HepG2 (cell line): ENCODE measurements around the gene ATP13A1. TPM values are rescaled to one million over a fixed set of nuclear protein-coding genes. Genes with fewer than 3 reads are reported as not detected.
A peak's percentile ranks its signal among the peaks of the same experiment; 100 is the strongest.
"Not testable (repeated sequence)": the region's sequence is repeated elsewhere in the genome, so short reads cannot be mapped to it uniquely, and the experiment has no call there.

Experiments used
- ATAC-seq: fragments of 200-7000 bp; cut with Tn5 transposase; 3 replicates; pipeline ENCODE4 v1.9.1; 2020; ENCODE audit warnings: mild to moderate bottlenecking, moderate library complexity
- BruUV-seq: library from RNA; stranded (reverse); fragments of 400-500 nt; replicated peaks from 2 replicates; lab custom pipeline; 2021; lab: Mats Ljungman, UMichigan
- CTCF ChIA-PET: fragments of 300-600 bp; formaldehyde crosslinking; extraction: SDS; loops from one replicate; lab custom pipeline; 2021; ENCODE audit warnings: low total read pairs, inconsistent platforms, low intra/inter-chr PET ratio; lab: Yijun Ruan, JAX
- POLR2A ChIA-PET: fragments of 350-600 bp; sonication (Branson Sonifier 250); formaldehyde crosslinking; loops from one replicate; lab custom pipeline; 2020; ENCODE audit warnings: antibody characterized with exemption, inconsistent platforms; lab: Yijun Ruan, JAX
- DNase-seq: peaks from one replicate; pipeline ENCODE4 v3.0.0-alpha.2; 2015; ENCODE audit warnings: low spot score
- FAIRE-seq: peaks from 3 replicates; lab custom pipeline; 2011; peaks lifted over from hg19 to GRCh38; lab: Jason Lieb, UNC
- H2AFZ ChIP-seq: one replicate; pipeline ENCODE4 v1.6.1; 2011; ENCODE audit warnings: low read length, inconsistent platforms
- H3K27ac ChIP-seq: fragments of 300-600 bp; 3 replicates; pipeline ENCODE4 v1.8.0; 2011; ENCODE audit warnings: mixed run types, mild to moderate bottlenecking, mixed read lengths, low read length, inconsistent platforms; ENCODE audit not compliant: insufficient read depth; ENCODE audit errors: extremely low read length
- H3K27me3 ChIP-seq, 2 experiments: fragments of 200-600 bp in 1 of 2; 2 replicates in 1 of 2; 3 replicates in 1 of 2; pipeline versions ENCODE4 v1.6.0 to v1.8.0; 2011; ENCODE audit warnings: low read length in 2 of 2, mild to moderate bottlenecking in 2 of 2, moderate library complexity in 2 of 2, inconsistent platforms in 1 of 2; ENCODE audit not compliant: insufficient read depth in 2 of 2, control insufficient read depth in 1 of 2
- H3K36me3 ChIP-seq, 2 experiments: fragments of 200-600 bp in 1 of 2; replicated peaks in 1 of 2; 2 replicates in 1 of 2; 3 replicates in 1 of 2; pipeline versions ENCODE4 v1.5.1 to v1.8.0; 2011; ENCODE audit warnings: low read length in 2 of 2, inconsistent platforms in 1 of 2; ENCODE audit not compliant: insufficient read depth in 2 of 2, control insufficient read depth in 1 of 2
- H3K4me1 ChIP-seq: 2 replicates; pipeline ENCODE4 v1.5.1; 2012; ENCODE audit warnings: low read length, inconsistent platforms; ENCODE audit not compliant: insufficient read depth
- H3K4me2 ChIP-seq: 2 replicates; pipeline ENCODE4 v1.6.0; 2011; ENCODE audit warnings: low read depth, low read length, inconsistent platforms
- H3K4me3 ChIP-seq, 3 experiments: fragments of 200-600 bp in 1 of 3; sonication (generic), shearing (Covaris generic) in 1 of 3; replicated peaks in 1 of 3; 2 replicates each; pipeline ENCODE4 v1.5.1; 2011 to 2016; ENCODE audit warnings: low read length in 3 of 3, inconsistent platforms in 2 of 3, low read depth in 2 of 3, mild to moderate bottlenecking in 2 of 3, control low read depth in 1 of 3, mixed read lengths in 1 of 3; ENCODE audit not compliant: insufficient read depth in 1 of 3
- H3K79me2 ChIP-seq: one replicate; pipeline ENCODE4 v1.6.1; 2011; ENCODE audit warnings: low read length, inconsistent platforms; ENCODE audit not compliant: insufficient read depth
- H3K9ac ChIP-seq: 2 replicates; pipeline ENCODE4 v1.6.0; 2011; ENCODE audit warnings: mild to moderate bottlenecking, low read depth, low read length, inconsistent platforms; ENCODE audit not compliant: insufficient read depth
- H3K9me3 ChIP-seq: 2 replicates; pipeline ENCODE4 v1.5.1; 2012; ENCODE audit warnings: mild to moderate bottlenecking, low read length
- H4K20me1 ChIP-seq: 2 replicates; pipeline ENCODE4 v1.6.0; 2011; ENCODE audit warnings: inconsistent platforms, mild to moderate bottlenecking, low read length, moderate library complexity; ENCODE audit not compliant: insufficient read depth
- HNF4A ChIP-seq: sonication (generic); formaldehyde crosslinking; IDR thresholded peaks from 2 replicates; pipeline ENCODE4 v1.4.0; 2020; ENCODE audit warnings: missing genetic modification reagents
- KLF9 ChIP-seq: IDR thresholded peaks from 2 replicates; pipeline ENCODE4 v1.6.1; 2016; ENCODE audit warnings: low read depth
- LRRFIP1 ChIP-seq: sonication (generic); formaldehyde crosslinking; conservative IDR thresholded peaks from 2 replicates; pipeline ENCODE4 v1.4.0; 2020; ENCODE audit warnings: missing genetic modification reagents
- MLLT10 ChIP-seq: sonication (generic); formaldehyde crosslinking; IDR thresholded peaks from 2 replicates; pipeline ENCODE4 v1.4.0; 2020; ENCODE audit warnings: missing genetic modification reagents
- NR0B2 ChIP-seq: sonication (generic); formaldehyde crosslinking; IDR thresholded peaks from 2 replicates; pipeline ENCODE4 v1.4.0; 2020; ENCODE audit warnings: mild to moderate bottlenecking, missing genetic modification reagents
- ONECUT2 ChIP-seq: sonication (generic); formaldehyde crosslinking; IDR thresholded peaks from 2 replicates; pipeline ENCODE4 v1.4.0; 2020; ENCODE audit warnings: missing genetic modification reagents
- ZBTB21 ChIP-seq: sonication (generic); formaldehyde crosslinking; IDR thresholded peaks from 2 replicates; pipeline ENCODE4 v1.4.0; 2020; ENCODE audit warnings: missing genetic modification reagents
- ZNF589 ChIP-seq: sonication (generic); formaldehyde crosslinking; conservative IDR thresholded peaks from 2 replicates; pipeline ENCODE4 v1.8.0; 2022; ENCODE audit warnings: mild to moderate bottlenecking, moderate library complexity, missing genetic modification reagents
- ZNF788 ChIP-seq: sonication (generic); formaldehyde crosslinking; IDR thresholded peaks from 2 replicates; pipeline ENCODE4 v1.5.0; 2020; ENCODE audit warnings: mild to moderate bottlenecking, missing genetic modification reagents, borderline replicate concordance
- ZNF891 ChIP-seq: sonication (generic); formaldehyde crosslinking; IDR thresholded peaks from 2 replicates; pipeline ENCODE4 v1.5.0; 2020; ENCODE audit warnings: mild to moderate bottlenecking, missing genetic modification reagents
- WGBS: methylation state at CpG from one replicate; pipeline ENCODE4 v1.1.6; 2017; ENCODE audit warnings: low lambda C conversion rate; 5-methylcytosine and 5-hydroxymethylcytosine counted together
- in situ Hi-C: cut with HindIII; loops from 2 replicates; pipeline ENCODE4 v1.10.0; 2017; ENCODE audit warnings: low pct_unique_long_range_greater_than_20kb; ENCODE audit not compliant: extremely low pct_ligation_motif_present
- intact Hi-C: fragments of 100-400 bp; cut with micrococcal nuclease; formaldehyde crosslinking; loops from one replicate; pipeline ENCODE4 v1.10.0; 2022; ENCODE audit not compliant: unreplicated experiment
- polyA plus RNA-seq, 8 experiments: library from polyadenylated mRNA; depleted of rRNA in 3 of 8; stranded (reverse) in 7 of 8; unstranded in 1 of 8; fragments of >200 nt; fragmentation: Illumina TruSeq in 4 of 8; extraction: Trizol in 4 of 8; gene quantifications; 2 replicates each; pipeline versions ENCODE4 v1.2.1 to v1.2.3, GENCODE V29; 2011 to 2016; ENCODE audit warnings: low read depth in 4 of 8, missing spikeins in 1 of 8, mixed read lengths in 1 of 8; ENCODE audit not compliant: insufficient read depth in 1 of 8
- total RNA-seq, 5 experiments: library from RNA; depleted of rRNA; stranded (reverse); fragments of >200 nt; fragmentation: Illumina TruSeq; extraction: Trizol; gene quantifications; 2 replicates each; pipeline ENCODE4 v1.2.3, GENCODE V29; 2016; ENCODE audit warnings: low read depth in 1 of 5
- TF ChIP-seq, protein P1 (sequence below): sonication (generic); formaldehyde crosslinking; IDR thresholded peaks from 2 replicates; pipeline ENCODE4 v1.4.0; 2020; ENCODE audit warnings: missing genetic modification reagents, borderline replicate concordance
- TF ChIP-seq, protein P2 (sequence below): sonication (generic); formaldehyde crosslinking; conservative IDR thresholded peaks from 2 replicates; pipeline ENCODE4 v1.8.0; 2022; ENCODE audit warnings: low read depth, missing genetic modification reagents

The ATP13A1 gene
- total and polyA plus RNA-seq, 2 of the 13 experiments (the other 11 are each of a cell fraction or from before 2014, with no cell fraction given): 23.2 to 41.7 TPM

GRCh38 chr19:19665420-19665948, 2.0 kb upstream of the ATP13A1 start:
- H3K9ac ChIP-seq, intact Hi-C loops, H3K9me3 ChIP-seq, BruUV-seq, H2AFZ ChIP-seq, POLR2A ChIA-PET, ATAC-seq, H3K27ac ChIP-seq, H3K4me2 ChIP-seq, DNase-seq, H3K4me3 ChIP-seq, H3K27me3 ChIP-seq, CTCF ChIA-PET, FAIRE-seq, H3K36me3 ChIP-seq, in situ Hi-C loops: not testable (repeated sequence)
- WGBS: 97% methylated on average over 22 of the region's 22 CpGs
- peaks cover 21% of the 10 kb centered on the region for H4K20me1 ChIP-seq
- peaks cover 40% of the 10 kb centered on the region for H3K79me2 ChIP-seq
- H3K4me1 ChIP-seq: peaks cover 52% of the 10 kb centered on the region

GRCh38 chr19:19662871-19663255, 613 bp downstream of the ATP13A1 start:
- peak; percentile 10 for ATAC-seq
- Histone ChIP-seq H3K27me3 (no peaks in the 10 kb centered on the region; a peak in 1 of 5 replicates), H3K9me3 (no peaks in the 10 kb centered on the region), H3K9ac (peak overlapping the region; percentile 92), H3K4me3 (peak overlapping the region; percentile 79 to 99 (median 95)), H3K4me2 (peak overlapping the region; percentile 92), H3K4me1 (peaks cover 53% of the 10 kb centered on the region), H3K36me3 (peaks cover 17 to 20% of the 10 kb centered on the region in 2 experiments; a peak in 4 of 5 replicates), H3K27ac (peak overlapping the region; percentile 97), H3K79me2 (peaks cover 32% of the 10 kb centered on the region), H4K20me1 (peaks cover 20% of the 10 kb centered on the region), H2AFZ (no peak overlapping the region)
- peak; percentile 22 for DNase-seq
- POLR2A ChIA-PET: interaction anchor here (1.0 to 1.6 kb wide), 2 partner anchors 113 to 203 kb away, joined by 3 to 5 read pairs; partner anchors contain the start of gene ZNF253
- 8% methylated on average over 6 of the region's 17 CpGs for WGBS
- in situ Hi-C loops (no loop called here), intact Hi-C loops (loop anchor here (2.0 kb wide), 1 partner anchor 204 kb away; no protein-coding TSS in a partner anchor)
- CTCF ChIA-PET: no interaction called here
- no peak for FAIRE-seq
- no TSS peak for BruUV-seq
- TF ChIP-seq NR0B2 (0 out of 2 replicates have a peak, but pooled peaks have one; percentile 2), LRRFIP1 (no peak), ZNF788 (no peak), ZNF589 (CRISPR knock-in tag) (0 out of 2 replicates have a peak, but pooled peaks have one; percentile 12), HNF4A (no peak), ONECUT2 (CRISPR knock-in tag) (no peak), ZNF891 (CRISPR knock-in tag) (no peak), ZBTB21 (CRISPR knock-in tag) (peak; percentile 39; the same call in 1 of the 2 replicates), KLF9 (CRISPR knock-in tag) (no peak), MLLT10 (no peak)
- TF ChIP-seq, protein P1, sequence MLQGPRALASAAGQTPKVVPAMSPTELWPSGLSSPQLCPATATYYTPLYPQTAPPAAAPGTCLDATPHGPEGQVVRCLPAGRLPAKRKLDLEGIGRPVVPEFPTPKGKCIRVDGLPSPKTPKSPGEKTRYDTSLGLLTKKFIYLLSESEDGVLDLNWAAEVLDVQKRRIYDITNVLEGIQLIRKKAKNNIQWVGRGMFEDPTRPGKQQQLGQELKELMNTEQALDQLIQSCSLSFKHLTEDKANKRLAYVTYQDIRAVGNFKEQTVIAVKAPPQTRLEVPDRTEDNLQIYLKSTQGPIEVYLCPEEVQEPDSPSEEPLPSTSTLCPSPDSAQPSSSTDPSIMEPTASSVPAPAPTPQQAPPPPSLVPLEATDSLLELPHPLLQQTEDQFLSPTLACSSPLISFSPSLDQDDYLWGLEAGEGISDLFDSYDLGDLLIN: no peak
- TF ChIP-seq, protein P2, sequence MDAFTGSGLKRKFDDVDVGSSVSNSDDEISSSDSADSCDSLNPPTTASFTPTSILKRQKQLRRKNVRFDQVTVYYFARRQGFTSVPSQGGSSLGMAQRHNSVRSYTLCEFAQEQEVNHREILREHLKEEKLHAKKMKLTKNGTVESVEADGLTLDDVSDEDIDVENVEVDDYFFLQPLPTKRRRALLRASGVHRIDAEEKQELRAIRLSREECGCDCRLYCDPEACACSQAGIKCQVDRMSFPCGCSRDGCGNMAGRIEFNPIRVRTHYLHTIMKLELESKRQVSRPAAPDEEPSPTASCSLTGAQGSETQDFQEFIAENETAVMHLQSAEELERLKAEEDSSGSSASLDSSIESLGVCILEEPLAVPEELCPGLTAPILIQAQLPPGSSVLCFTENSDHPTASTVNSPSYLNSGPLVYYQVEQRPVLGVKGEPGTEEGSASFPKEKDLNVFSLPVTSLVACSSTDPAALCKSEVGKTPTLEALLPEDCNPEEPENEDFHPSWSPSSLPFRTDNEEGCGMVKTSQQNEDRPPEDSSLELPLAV (CRISPR knock-in tag): no peak
